Jurkat, Clone E6-1 (cell line): Measurements from ENCODE around the gene OPRM1.
"Not testable (repeated sequence)": the region's sequence is repeated elsewhere in the genome, so short reads cannot be mapped to it uniquely, and the experiment has no call there.

ENCODE experiments used
- DNase-seq: peaks from one replicate; pipeline ENCODE4 v3.0.0-alpha.2; 2011; ENCODE audit warnings: low read depth, low spot score
- H3K4me3 ChIP-seq: 2 replicates; pipeline ENCODE4 v1.5.1; 2011; ENCODE audit warnings: mild to moderate bottlenecking, low read length, control low read depth, moderate library complexity

The OPRM1 gene

DNA sequence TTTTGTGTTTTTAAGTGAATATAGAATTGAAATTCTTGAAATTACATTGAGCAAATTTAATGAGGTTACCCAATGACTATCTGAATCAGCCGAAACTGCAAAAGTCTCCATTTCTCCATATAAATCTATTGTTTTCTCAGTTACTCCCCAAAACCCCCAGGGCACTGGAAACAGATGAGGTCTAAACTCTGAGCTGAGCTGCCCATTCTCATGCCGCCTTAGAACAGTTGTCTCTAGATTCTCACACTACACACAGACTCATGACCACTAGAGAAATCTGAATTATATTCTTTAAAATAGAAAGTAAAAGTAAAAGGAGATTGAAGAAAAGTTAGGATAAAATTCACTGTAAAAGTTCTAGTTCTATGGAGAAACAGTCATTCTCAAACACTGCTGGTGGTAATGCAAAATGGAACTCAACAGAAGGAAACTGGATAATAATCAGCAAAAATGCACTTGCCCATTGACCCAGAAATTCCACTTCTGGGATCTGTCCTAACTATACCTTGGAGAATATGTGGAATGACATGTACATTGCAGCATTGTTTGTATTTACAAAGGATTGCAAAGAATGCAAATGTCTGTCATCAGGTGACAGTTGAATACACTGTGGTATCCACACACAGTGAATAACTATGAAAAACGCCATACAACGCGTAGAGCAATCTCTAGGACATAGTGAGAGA is 192.0 kb downstream of the OPRM1 start:
- H3K4me3 ChIP-seq, result no peak overlapping the region
- no peak for DNase-seq

DNA sequence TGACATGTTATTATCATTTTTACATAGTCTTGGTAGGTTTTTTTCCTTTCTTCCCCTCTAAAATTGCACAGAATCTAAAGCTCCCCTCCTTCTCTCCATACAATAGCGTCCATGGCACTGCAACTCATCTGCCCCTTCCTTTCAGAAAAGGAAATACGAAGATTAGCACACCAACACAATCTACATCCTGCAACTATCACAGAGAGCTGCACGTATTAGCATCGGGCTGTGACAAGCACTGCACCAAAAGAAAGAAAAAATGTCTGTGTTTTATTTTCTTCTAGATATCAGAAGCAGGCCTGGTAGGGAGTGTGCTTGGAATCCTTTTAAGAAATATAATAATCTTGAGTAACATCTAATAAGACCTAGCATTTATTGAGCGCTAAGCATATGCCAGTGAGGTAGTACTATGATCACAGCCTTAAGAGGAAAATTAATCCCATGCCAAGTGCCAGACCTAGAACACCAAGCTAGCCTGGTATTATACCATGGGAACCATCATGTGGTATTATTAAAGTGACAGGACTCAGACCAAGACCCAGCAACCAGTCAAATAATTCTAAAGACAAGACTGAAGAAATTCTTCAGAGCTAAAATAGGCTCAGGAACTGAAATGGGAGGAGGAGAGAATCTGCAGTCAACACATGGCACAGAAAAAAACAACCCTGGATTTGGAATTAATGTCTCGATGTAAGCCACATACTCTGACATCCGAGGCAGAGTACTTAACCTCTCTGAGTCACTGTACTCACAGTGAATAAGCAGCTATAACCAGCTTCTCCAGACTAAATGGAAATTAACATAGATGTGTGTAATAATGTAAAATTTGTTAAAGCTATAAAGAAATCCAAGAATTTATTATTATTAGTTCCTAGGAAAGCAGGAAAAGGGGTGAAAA is 193.2 kb downstream of the OPRM1 start:
- no peak for DNase-seq
- H3K4me3 ChIP-seq, result no peak overlapping the region

DNA sequence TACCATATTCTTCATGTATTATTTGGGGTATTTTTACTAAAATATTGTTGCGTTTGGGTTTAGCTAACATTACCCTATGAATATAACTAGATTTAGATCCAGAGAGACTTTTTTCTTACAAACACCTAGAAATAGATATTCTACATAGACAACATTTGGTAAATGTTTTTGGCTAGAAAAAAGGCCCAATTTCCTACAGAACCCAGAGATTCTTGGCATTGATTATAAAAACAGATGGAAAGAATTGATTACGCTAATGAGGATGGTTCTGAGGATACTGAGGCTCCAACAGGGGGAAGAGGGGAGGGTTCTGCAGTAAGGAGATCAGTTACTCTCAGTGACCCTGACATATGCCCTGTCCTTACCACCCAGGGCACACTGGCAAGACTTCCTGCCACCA is 194.3 kb downstream of the OPRM1 start:
- no peak overlapping the region for H3K4me3 ChIP-seq
- no peak for DNase-seq

DNA sequence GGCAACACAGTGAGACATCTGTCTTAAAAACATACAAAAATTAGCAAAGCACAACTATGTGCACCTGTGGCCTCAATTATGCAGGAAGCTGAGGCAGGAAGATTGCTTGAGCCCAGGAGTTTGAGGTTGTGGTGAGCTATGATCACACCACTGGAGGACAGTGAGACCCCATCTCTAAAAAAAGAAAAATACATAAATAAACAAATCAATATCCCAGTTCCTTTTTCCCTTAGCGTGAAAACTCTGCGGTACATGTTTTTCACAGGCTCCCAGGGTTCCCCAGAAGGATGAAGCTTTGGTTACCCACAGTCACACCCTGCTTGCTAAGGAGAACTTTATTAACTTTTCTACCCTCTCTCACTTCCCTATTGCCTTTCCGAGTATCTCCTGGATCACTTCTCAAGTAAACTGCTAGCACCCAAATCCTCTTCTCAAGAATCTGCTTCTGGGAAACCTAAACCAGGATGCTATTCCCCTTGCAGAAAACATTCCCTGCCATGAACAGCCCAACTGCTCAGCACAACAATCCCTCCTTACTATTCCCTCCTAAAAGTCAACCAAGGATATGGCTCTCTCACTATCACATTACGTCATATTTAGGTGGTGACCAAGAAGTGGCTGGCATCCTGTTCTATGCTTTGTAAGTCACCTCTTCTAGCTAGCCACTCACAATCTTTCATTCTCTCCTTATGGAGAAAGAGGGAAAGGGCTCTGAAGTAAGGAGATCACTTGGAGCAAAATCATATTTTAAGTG is 195.2 kb downstream of the OPRM1 start:
- no peak overlapping the region for H3K4me3 ChIP-seq
- DNase-seq, result no peak

DNA sequence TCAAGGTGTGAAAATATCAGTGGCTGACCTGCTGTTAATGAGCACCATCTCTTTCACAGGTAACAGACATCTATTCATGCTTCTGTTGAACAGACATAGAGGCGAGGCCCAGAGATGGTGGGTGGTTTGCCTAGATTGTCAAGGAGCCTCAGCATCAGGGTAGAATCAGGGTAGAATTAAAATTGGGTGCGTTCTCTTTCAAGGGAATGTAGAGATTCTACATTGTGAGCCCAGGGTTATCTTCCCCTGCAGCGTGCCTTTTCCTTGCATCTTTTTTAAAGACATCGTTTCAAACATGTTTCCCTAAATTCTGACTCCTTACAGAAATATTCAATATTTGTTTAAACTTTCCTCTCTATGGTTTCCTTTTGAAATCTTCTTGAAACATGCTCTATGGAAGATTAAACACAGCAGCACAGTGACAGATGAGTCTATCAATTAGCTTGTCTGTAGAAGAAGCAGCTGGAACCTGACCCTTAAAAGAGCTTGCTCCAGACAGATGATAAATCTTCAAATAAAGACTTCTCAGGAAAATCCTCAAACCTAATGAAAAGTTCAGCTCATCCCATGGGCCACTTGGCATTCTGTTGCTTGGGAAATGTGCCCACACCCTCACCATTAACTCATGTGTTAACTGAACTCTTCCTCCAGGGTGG is 197.7 kb downstream of the OPRM1 start:
- DNase-seq, result no peak
- no peak overlapping the region for H3K4me3 ChIP-seq

DNA sequence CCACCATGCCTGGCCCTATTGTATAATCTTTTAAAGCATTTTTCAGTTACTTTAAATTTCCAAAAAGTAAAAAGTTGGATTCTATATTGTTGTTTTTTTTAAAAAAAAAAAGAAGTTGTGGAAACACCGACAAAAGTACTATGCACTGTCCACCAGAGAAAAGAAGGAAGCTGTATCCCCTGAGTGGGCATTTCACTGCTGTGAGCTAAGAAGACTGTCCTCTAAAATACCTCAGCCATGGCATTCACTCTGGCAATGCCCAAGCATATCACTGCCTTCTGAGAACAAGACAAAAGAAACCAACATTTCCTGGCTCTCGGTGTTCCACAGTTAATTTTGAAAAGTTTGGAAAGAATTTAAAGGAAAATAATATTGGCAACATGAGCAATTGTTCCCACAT is 199.8 kb downstream of the OPRM1 start:
- H3K4me3 ChIP-seq, result no peak overlapping the region

DNA sequence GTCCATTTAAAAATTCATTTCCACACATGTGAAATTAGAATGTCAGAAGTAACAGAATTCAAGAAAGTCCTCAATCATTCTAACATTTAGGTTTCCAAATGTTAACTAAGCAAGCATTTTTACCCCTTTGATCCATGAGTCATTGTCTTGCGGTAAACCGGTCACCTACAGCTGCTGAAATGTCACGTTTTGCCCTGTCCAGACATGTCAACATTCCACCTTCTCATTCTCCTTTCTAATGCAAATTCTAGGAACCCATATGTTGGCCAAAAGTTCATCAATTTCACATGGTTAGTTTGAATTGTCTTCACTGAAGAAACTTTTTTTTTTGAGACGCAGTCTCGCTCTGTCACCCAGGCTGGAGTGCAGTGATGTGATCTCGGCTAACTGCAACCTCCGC is 200.4 kb downstream of the OPRM1 start:
- H3K4me3 ChIP-seq, result no peak overlapping the region
- DNase-seq, result no peak

More for the DNA sequence above, 199.8 kb downstream of the OPRM1 start:
- DNase-seq, result no peak

DNA sequence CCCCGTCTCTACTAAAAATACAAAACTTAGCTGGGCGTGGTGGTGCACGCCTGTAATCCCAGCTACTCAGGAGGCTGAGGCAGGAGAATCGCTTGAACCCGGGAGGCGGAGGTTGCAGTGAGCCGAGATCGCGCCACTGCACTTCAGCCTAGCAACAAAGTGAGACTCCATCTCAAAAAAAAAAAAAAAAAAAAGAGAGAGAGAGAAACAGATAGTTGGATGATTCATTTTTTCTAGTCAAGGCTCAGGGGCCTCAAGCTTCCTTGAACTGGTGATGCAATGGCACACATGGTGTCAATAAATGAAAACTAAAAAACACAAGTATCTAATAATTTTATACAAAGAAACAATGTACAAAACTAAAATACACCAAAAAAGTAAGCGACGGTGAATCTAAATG is 202.0 kb downstream of the OPRM1 start:
- not testable (repeated sequence) for H3K4me3 ChIP-seq, DNase-seq

DNA sequence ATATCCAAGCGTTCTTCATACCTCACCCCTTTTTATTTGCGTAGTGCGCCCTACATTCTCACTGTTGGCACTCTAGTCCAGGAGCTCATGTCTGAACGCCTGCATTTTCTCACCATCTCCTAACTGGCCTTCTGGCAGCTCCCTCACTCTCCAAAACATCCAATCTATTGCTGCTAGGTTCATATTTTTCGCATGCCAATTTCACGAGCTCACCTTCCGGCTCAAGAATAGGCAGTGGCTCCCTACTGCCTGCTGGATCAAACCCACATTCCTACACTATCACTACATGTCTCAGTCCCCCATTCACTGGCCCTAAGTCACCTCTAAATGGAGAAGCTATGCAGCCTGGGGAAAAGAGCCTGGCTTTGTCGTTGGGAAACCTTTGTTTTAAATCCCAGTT is 202.5 kb downstream of the OPRM1 start:
- H3K4me3 ChIP-seq, result no peak overlapping the region
- DNase-seq, result no peak

DNA sequence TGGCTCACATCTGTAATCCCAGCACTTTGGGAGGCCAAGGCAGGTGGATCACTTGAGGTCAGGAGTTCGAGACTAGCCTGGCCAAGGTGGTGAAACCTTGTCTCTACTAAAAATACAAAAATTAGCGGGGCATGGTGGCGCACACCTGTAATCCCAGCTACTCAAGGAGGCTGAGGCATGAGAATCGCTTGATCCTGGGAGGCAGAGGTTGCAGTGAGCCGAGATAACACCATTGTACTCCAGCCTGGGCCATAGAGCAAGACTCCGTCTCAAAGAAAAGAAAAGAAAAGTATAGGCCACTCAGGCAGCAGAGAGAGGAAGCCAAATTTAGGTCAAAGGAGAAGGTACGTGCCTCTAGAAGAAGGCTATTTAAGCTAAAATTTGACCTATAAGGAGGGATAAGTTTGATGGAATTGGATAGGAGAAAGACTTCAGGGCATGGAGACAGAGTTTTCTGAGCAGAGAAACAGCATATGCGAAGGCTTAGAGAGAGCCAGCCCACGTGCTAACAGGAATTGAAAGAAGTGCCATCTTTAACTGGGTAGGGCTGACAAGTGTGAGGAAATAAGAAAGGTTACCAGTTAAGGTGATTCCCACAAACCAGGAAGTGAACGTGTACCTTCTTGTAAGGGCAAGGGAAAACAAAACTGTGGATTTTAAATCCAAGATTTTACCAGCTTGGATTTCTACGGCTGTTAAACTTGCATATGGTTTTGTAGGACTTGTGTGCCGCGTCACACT is 203.7 kb downstream of the OPRM1 start:
- no peak overlapping the region for H3K4me3 ChIP-seq
- DNase-seq, result no peak

DNA sequence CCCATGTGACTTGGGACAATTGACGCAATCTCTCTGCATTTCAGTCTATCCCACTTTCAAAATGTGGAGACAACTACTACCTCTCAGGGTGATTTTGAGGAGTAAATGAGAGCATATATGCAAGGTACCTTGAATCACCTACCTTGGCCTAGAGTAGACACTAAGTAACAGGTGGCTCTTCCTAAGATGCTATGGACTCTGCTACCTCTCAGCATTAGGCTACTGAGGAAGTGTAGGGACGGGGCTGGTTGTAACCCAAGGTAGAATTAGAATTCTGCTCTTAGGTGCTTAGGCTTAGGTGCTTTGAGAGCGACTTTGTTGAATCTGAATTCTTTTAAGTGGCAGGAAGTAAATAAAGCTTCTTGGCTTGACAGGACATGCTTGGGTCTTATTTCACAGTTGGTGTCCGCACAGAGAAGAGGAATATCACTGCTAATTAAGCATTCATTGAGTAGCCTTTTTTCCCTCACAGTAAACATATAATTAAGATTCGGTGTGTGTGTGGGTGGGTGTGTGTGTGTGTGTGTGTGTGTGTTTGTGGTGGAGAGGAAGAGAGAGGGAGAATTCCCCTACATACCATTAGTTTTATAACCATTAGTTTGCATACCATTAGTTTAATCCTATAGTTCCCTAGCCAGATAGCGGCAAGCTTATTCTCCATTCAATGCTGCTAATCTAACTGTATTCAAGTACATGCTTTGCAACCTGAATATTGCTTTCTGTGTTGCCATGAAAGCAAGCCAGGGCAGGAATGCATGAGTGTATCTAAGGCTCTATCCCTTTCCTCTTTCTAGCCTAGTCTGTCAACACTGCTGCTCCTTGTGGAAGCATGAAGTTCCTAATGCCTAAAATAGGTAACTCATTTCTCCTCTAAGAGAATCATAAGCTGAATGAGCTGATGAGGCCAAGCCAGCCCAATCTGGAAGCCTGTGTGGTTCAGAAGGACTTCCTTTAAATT is 205.0 kb downstream of the OPRM1 start:
- no peak overlapping the region for H3K4me3 ChIP-seq
- no peak for DNase-seq

DNA sequence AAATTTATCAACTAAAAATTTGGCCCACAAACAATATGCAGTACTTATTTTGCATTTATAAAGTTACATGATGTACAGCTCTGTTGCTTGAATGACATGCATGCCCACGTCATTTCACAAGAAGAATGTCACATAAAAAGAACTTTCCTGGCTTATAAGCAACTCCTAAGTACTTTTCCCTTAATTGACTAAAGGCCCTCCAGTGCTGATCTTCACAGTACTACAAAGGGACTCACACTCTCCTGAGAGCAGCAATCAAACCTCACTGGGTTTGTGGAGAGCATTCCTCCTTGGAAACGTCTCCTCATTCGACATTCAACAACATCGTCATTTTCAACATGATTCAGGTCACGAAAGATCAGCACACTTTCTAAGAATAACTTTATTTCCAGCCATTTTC is 206.5 kb downstream of the OPRM1 start:
- DNase-seq, result no peak

DNA sequence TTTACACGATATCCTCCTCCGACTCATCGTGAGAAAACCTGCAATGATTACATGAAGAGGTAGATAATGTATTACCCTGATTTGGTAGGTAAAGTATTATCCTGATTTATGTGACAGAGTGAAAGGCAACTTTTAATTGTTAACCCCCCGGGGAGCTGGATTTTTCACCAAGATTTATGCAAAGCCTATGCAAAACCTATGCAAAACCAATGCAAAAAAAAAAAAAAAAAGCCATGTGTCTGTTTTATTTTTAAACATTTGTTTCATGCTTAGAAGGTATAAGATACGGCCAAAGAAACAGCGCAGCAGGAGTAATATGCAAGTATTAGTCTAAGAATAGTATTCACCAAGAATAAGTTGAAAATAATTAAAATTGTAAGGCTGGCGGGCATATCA is 207.7 kb downstream of the OPRM1 start:
- H3K4me3 ChIP-seq, result no peak overlapping the region
- DNase-seq, result no peak

More for the DNA sequence above, 206.5 kb downstream of the OPRM1 start:
- no peak overlapping the region for H3K4me3 ChIP-seq

DNA sequence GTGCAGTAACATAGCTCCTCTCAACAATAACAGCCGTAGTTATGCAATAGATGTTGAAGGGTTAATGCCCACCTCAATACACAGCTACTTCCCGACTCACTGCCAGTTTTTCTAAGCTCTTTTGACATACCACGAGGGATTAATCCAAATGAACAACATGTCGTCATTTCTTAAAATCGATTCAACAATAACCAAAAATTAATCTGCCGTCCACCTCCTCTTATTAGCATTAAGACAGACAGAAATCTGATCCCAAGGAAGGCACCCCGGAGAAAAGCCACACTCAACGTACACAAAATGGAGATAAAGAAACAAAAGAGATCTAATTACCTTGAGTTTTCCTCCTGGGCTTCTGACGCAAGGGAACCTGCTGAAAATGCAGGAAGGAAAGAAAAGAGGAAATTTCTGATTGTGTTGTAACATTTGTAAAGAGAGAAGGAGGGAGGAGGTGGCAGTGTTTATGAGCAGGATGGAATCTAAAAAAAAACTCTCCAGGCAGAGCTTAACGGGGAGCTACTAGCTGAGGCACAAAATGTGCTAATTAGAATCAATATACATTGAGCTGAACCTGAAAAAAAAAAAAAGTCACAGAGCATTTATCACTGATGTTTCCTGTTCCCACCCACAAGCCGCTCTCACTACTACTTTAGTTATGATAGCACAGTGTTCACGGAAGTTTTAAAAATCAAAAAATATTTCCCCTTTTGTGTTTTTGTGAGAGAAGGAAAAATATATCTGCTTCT is 208.2 kb downstream of the OPRM1 start:
- peak; percentile 39 for DNase-seq
- H3K4me3 ChIP-seq, result peak overlapping the region; percentile 38

DNA sequence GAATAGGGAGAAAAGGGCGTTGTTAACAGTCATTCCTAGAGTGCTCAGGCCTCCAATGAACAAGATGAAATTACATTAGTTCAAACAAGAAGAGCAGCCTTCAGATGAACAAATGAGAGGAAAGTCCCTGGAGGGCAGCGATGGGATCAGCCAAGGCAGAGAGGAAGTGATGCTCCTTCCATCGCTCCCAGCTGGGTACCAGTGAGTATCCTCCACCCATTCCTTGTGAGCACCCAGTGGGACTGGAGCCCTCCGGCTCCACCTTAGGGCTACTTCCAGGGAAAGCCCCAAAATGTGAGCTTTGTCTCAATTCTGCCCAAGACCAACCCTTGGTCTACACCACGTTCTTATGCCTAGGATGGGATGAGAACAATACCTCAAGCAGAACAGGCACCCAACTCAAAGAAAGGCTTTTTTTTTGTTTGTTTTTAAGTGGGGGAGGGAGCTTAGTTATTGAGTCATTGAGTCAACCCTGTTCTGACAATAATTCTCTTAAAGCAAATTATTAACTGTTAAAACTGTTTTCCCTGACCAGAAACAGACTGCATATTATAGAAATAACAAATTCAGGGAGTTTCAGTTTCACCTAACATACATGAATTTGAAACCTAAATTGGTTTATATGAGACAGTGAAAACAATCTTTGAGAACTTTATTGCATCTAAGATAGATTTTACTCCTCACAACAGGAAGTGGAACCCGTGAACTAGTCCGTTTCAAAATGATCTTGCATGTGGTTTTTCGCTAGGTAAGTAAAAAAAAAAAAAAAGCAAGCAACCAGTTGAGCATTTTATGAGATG is 210.7 kb downstream of the OPRM1 start:
- DNase-seq, result peak; percentile 78
- H3K4me3 ChIP-seq, result peak overlapping the region; percentile 10

DNA sequence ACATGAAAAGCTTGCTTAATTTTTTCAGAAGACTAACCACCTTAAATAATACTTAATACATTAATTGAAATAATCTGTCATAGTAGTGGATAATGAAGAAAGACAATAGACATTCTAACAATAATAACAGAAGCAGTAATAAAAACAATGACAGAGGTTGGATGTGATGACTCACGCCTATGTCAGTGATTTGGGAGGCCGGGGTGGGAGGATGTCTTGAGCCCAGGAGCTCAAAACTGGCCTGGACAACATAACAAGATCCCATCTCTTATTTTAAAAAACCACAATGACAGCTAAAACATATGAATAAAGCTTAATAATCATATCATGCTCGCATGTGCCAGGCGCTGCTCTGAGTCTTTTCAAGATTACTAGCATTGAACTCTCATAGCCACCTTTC is 212.1 kb downstream of the OPRM1 start:
- H3K4me3 ChIP-seq, result no peak overlapping the region
- no peak for DNase-seq
